ENCODE measurements around the gene GNAL. TPM values are rescaled to one million over a fixed set of nuclear protein-coding genes. Genes with fewer than 3 reads are reported as not detected.
A peak's percentile ranks its signal among the peaks of the same experiment; 100 is the strongest.

GNAL gene
- total RNA-seq, 1 donor from 2014 or later: 5.1 TPM

GRCh38 chr18:11821208-11821607 lies 132.1 kb downstream of the GNAL start:
- no peak for ATAC-seq
- intact Hi-C loops (cut with DNase I): no loop called here

DNA sequence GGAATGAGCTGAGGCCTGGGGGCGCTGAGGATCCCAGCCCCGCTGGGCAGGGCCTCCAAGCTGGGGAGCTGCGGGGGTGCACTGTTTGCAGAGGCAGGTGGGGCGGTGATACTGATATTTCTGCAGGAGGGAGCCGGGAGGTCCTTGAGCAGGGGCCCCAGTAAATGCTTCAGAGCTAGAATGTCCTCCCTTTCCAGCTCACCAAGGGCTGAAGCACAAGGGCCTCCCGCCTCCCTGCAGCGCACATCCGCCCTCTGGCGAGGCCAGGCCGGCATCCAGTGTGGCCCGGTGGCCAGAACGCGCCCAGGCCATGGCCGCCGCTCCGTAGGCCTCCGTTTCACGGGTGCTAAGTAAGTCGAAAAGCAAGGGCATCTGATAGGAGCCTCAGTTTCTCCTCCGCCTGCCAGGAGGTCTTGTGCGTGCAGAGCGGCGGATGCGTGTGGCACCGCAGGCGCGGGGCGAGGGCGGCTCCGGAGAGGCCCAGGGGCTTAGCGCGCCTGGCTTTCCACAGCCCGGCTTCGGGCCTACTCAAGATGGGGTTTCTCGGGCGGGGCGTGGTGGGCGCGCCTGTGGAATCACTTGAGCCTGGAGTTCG lies 132.7 kb downstream of the GNAL start:
- ATAC-seq (no peak), DNase-seq (ENCODE audit: missing footprints) (no peak)
- intact Hi-C loops (cut with DNase I): no loop called here

More at GRCh38 chr18:11821208-11821607, 132.1 kb downstream of the GNAL start:
- no peak for DNase-seq (ENCODE audit: missing footprints)

DNA sequence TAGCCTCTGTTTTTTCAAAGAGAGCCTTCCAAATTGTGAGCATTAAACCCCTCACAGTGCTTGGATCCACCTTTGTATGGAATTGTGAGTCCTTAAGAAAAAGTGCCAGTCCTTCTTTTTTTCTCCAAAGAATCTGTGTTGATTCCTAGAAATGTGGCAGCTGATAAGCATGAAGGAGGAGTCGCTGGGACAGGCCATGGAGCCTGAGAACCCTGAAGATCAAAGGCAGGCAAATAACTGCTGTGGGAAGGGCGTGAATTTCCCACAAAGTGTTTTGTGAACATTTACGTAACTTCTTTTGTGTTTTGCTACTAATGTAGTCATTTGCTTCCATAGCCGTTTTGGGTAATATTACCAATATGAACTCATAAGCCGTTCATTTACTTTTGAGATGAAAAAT lies 134.5 kb downstream of the GNAL start:
- intact Hi-C loops (cut with DNase I): no loop called here
- ATAC-seq (no peak), DNase-seq (ENCODE audit: missing footprints) (no peak)

GRCh38 chr18:11826836-11827235 lies 137.8 kb downstream of the GNAL start:
- ATAC-seq: no peak
- intact Hi-C loops (cut with DNase I): no loop called here
- DNase-seq (ENCODE audit: missing footprints): no peak

DNA sequence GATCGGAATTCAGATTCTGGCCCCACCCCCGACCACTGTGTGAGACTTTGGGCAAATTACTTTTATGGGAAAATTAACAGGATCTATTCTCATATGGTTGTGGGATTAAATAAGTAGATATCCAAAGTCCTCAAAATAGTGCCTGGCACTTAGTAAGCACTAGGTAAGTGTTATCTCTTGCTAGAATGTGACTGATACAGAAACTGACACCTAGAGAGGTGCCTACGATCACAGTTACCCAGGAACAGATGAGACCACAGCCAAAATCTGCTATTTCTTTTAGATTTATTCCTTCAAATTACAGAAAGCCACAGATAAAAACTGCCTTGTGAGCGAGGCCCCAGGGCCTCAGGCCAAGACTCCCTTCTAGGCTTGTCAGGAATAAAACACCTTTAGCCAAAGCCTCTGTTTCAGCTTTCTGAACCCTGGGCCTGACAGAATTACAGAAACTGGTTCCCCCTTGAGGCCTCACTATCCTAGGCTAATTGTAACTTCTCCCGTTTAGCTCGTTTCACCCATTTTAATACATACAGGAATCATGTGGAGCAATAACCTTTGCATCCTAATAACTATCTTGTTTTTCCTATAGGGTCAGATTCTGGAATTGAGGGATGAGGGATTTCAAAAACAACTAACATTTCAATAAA lies 139.8 kb downstream of the GNAL start:
- no peak for DNase-seq (ENCODE audit: missing footprints)
- ATAC-seq: no peak

DNA sequence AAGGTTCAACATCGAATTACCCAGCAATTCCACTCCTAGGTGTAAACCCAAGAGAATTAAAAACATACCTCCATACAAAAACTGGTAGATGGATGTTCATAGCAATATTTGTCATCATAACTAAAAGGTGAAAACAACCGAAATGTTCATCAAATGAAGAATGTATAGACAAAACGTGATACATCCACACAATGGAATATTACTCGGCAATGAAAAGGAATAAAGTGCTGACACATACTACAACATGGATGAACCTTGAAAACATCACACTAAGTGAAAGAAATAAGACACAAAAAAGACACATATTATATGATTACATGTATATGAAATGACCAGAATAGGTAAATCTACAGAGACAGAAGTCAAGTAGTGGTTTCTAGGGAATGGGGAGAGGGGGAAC lies 141.5 kb downstream of the GNAL start:
- intact Hi-C loops (cut with DNase I): no loop called here
- no peak for DNase-seq (ENCODE audit: missing footprints)
- no peak for ATAC-seq

More for the DNA sequence above, 139.8 kb downstream of the GNAL start:
- intact Hi-C loops (cut with DNase I): no loop called here

GRCh38 chr18:11831921-11832320 lies 142.9 kb downstream of the GNAL start:
- DNase-seq (ENCODE audit: missing footprints) (no peak), ATAC-seq (no peak)
- intact Hi-C loops (cut with DNase I): no loop called here

DNA sequence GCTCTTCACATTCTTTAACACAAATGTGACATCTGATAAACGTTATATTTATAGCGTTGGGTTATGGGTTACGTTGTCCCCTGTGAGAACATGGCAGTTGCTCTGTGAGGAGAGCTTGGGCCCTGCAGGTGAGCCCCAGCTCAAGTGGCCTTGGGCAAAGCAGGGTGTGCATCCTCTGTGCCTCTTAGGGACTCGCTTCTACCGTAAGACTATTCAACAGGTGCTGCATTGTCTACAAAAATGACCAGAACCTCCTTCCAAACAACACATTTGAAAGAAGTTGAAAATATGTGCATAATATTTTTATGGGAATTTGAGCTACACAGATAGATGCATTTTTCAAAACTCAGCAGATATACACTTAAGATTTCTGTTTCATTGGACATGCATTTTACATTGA lies 145.7 kb downstream of the GNAL start:
- intact Hi-C loops (cut with DNase I): no loop called here
- ATAC-seq (no peak), DNase-seq (ENCODE audit: missing footprints) (no peak)

- DNase-seq (ENCODE audit: missing footprints) (no peak), ATAC-seq (no peak)
- intact Hi-C loops (cut with DNase I): no loop called here
Measured at GRCh38 chr18:11839556-11839955, 150.5 kb downstream of the GNAL start.

- intact Hi-C loops (cut with DNase I): no loop called here
- DNase-seq (ENCODE audit: missing footprints) (no peak), ATAC-seq (no peak)
Measured at GRCh38 chr18:11840493-11840892, 151.4 kb downstream of the GNAL start.

GRCh38 chr18:11842562-11842961 lies 153.5 kb downstream of the GNAL start:
- ATAC-seq: no peak
- intact Hi-C loops (cut with DNase I): no loop called here

DNA sequence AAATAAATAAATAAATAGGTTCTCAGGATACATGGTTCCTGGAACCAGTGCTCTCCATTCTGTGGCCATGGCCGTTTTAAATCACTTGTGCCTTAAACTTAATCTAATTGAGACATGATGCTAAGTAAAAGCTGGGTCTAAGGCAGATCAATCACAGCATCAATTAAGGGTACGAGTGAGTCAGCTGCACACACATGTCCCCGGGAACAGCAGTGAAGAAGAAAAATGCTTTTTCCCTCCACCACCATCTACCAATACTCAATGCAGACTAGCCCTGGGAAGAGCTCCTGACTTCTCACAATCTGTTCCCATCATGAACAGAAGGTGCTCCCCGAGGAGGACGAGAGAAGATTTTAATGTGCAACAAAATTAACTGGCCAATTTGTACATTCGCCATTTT lies 155.4 kb downstream of the GNAL start:
- ATAC-seq: no peak
- intact Hi-C loops (cut with DNase I): no loop called here

More at GRCh38 chr18:11842562-11842961, 153.5 kb downstream of the GNAL start:
- DNase-seq (ENCODE audit: missing footprints): no peak

GRCh38 chr18:11845654-11846053 lies 156.6 kb downstream of the GNAL start:
- DNase-seq (ENCODE audit: missing footprints): no peak
- intact Hi-C loops (cut with DNase I): no loop called here
- no peak for ATAC-seq

More for the DNA sequence above, 155.4 kb downstream of the GNAL start:
- DNase-seq (ENCODE audit: missing footprints): no peak

- DNase-seq (ENCODE audit: missing footprints) (no peak), ATAC-seq (no peak)
- intact Hi-C loops (cut with DNase I): no loop called here
Measured at GRCh38 chr18:11847811-11848210, 158.7 kb downstream of the GNAL start.

DNA sequence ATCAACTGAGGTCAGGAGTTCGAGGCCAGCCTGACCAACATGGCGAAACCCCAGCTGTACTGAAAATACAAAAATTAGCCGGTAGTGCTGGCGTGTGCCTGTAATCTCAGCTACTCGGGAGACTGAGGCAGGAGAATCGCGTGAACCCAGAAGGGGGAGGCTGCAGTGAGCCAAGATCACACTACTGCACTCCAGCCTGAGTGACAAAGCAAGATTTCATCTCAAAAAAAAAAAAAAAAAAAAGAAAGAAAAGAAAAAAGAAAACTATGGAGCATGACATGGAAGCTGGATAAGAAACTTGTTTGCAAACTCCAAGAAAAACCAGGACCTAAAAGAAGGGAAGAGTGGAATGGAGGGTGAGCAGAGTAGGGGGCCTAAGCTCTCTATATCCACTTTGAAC lies 160.2 kb downstream of the GNAL start:
- no peak for DNase-seq (ENCODE audit: missing footprints)
- intact Hi-C loops (cut with DNase I): no loop called here
- no peak for ATAC-seq

GRCh38 chr18:11849841-11850634 lies 161.0 kb downstream of the GNAL start:
- ATAC-seq: peak; percentile 62
- intact Hi-C loops (cut with DNase I): loop anchor here (2.0 to 5.0 kb wide), 4 partner anchors 43 to 132 kb away; partner anchors contain the start of genes IMPA2 and MPPE1

GRCh38 chr18:11850821-11851145 lies 161.7 kb downstream of the GNAL start:
- DNase-seq (ENCODE audit: missing footprints): no peak
- peak; percentile 68 for ATAC-seq
- intact Hi-C loops (cut with DNase I): loop anchor here (2.0 to 5.0 kb wide), 4 partner anchors 43 to 132 kb away; partner anchors contain the start of genes IMPA2 and MPPE1

More at GRCh38 chr18:11849841-11850634, 161.0 kb downstream of the GNAL start:
- peak; percentile 77 for DNase-seq (ENCODE audit: missing footprints)

DNA sequence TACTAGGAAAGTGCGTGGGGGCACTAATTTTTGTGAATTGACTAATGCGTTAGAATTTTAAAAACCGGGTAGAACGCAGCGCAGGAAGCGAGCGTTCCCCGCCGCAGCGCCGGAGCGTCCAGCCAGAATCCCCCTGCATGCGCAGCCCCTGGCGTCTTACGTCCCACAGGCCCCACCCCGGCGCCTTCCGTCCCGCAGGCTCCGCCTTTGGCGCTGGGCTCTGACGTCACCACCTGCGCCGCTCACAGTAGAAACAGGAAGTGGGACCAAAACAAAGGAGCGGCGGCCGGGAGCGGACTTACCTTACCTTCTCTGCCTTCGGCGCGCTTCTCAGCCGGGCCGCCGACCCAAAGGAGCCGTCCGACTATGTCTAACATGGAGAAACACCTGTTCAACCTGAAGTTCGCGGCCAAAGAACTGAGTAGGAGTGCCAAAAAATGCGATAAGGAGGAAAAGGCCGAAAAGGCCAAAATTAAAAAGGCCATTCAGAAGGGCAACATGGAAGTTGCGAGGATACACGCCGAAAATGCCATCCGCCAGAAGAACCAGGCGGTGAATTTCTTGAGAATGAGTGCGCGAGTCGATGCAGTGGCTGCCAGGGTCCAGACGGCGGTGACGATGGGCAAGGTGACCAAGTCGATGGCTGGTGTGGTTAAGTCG lies 162.2 kb downstream of the GNAL start, which contains the start of gene CHMP1B:
Gene CHMP1B, plus strand, starts transcription at position 268 of the 660 bp plus-strand sequence. Its CDS starts 99 bp downstream, at position 367.
- ATAC-seq: peak; percentile 98
- intact Hi-C loops (cut with DNase I): loop anchor here (2.0 to 5.0 kb wide), 4 partner anchors 44 to 131 kb away; partner anchors contain the start of genes IMPA2 and MPPE1
- DNase-seq (ENCODE audit: missing footprints): peak; percentile 100

DNA sequence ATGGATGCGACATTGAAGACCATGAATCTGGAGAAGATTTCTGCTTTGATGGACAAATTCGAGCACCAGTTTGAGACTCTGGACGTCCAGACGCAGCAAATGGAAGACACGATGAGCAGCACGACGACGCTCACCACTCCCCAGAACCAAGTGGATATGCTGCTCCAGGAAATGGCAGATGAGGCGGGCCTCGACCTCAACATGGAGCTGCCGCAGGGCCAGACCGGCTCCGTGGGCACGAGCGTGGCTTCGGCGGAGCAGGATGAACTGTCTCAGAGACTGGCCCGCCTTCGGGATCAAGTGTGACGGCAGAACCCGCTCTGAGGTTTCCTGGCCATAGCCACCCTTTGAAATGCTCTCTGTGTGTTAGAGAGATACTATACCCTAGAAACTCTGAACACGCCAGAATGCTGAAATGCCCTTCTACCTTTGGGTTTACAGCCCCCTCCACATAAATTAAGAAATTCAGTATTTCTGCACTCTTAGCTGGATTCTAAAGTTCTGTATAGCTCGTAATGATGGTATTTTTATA lies 162.8 kb downstream of the GNAL start:
- peak; percentile 69 for DNase-seq (ENCODE audit: missing footprints)

More for the DNA sequence above, 162.8 kb downstream of the GNAL start:
- ATAC-seq: no peak
- intact Hi-C loops (cut with DNase I): loop anchor here (2.0 to 5.0 kb wide), 4 partner anchors 45 to 130 kb away; partner anchors contain the start of genes IMPA2 and MPPE1

Data from Right ventricle myocardium inferior (tissue), 1 donor.